Endometrial microvascular endothelial cells (primary cell): ENCODE results near the gene C16orf54. TPM values are rescaled to one million over a fixed set of nuclear protein-coding genes. Genes with fewer than 3 reads are reported as not detected.
"Not testable (repeated sequence)": the region's sequence is repeated elsewhere in the genome, so short reads cannot be mapped to it uniquely, and the experiment has no call there.

Experiments used
- in situ Hi-C: cut with HindIII; loops from 2 replicates; pipeline ENCODE4 v1.10.0; 2017; ENCODE audit warnings: low sequenced_read_pairs, low pct_unique_long_range_greater_than_20kb; ENCODE audit errors: inconsistent ontology term
- total RNA-seq: library from RNA; depleted of rRNA; stranded (reverse); fragments of >200 nt; gene quantifications from one replicate; pipeline ENCODE4 v1.2.3, GENCODE V29; 2015; ENCODE audit errors: inconsistent ontology term

The C16orf54 gene
- total RNA-seq, 1 donor from 2014 or later = not detected

GRCh38 chr16:29714972-29715371 is 30.8 kb downstream of the C16orf54 start:
- in situ Hi-C loops = no loop called here

GRCh38 chr16:29714396-29714795 is 31.4 kb downstream of the C16orf54 start:
- in situ Hi-C loops = no loop called here

- in situ Hi-C loops = no loop called here
These were observed 33.0 kb downstream of the C16orf54 start for GRCh38 chr16:29712809-29713208.

- in situ Hi-C loops = no loop called here
These were observed 35.3 kb downstream of the C16orf54 start for GRCh38 chr16:29710227-29711219.

GRCh38 chr16:29709657-29710056 is 36.1 kb downstream of the C16orf54 start:
- in situ Hi-C loops = not testable (repeated sequence)

- in situ Hi-C loops = no loop called here
These were observed 36.7 kb downstream of the C16orf54 start for GRCh38 chr16:29708917-29709600.

- in situ Hi-C loops = not testable (repeated sequence)
These were observed 38.6 kb downstream of the C16orf54 start for GRCh38 chr16:29707160-29707559.

GRCh38 chr16:29705030-29705429 is 40.8 kb downstream of the C16orf54 start:
- in situ Hi-C loops = no loop called here

- in situ Hi-C loops = no loop called here
These were observed 43.5 kb downstream of the C16orf54 start for GRCh38 chr16:29702269-29702668.

GRCh38 chr16:29701214-29701555 is 44.6 kb downstream of the C16orf54 start:
- in situ Hi-C loops = no loop called here

GRCh38 chr16:29700253-29700987 is 45.4 kb downstream of the C16orf54 start:
- in situ Hi-C loops = no loop called here

GRCh38 chr16:29699324-29700219 is 46.2 kb downstream of the C16orf54 start:
- in situ Hi-C loops = no loop called here

GRCh38 chr16:29698484-29699323 is 47.1 kb downstream of the C16orf54 start:
- in situ Hi-C loops = no loop called here

GRCh38 chr16:29698042-29698441 is 47.7 kb downstream of the C16orf54 start:
- in situ Hi-C loops = no loop called here

GRCh38 chr16:29697391-29697790 is 48.4 kb downstream of the C16orf54 start:
- in situ Hi-C loops = no loop called here

GRCh38 chr16:29696881-29697331 is 48.9 kb downstream of the C16orf54 start:
- in situ Hi-C loops = no loop called here

- in situ Hi-C loops = not testable (repeated sequence)
These were observed 50.1 kb downstream of the C16orf54 start for GRCh38 chr16:29695675-29696074.
